Trophoblast cell (in vitro differentiated cells and primary cell): ENCODE results near the gene MNX1.

Experiments used
- DNase-seq, 2 donors: peaks; one replicate each; pipeline ENCODE4 v3.0.0-alpha.2; 2016
- H2AFZ ChIP-seq: 2 replicates; pipeline ENCODE4 v1.6.1; 2013; ENCODE audit warnings: low read length, moderate library complexity, mild to moderate bottlenecking; ENCODE audit not compliant: insufficient read depth, poor library complexity
- H2AK5ac ChIP-seq: 2 replicates; pipeline ENCODE4 v1.6.1; 2013; ENCODE audit warnings: mild to moderate bottlenecking, low read length
- H2BK120ac ChIP-seq: 2 replicates; pipeline ENCODE4 v1.6.1; 2013; ENCODE audit warnings: low read length, mild to moderate bottlenecking, moderate library complexity; ENCODE audit not compliant: insufficient read depth, poor library complexity
- H2BK12ac ChIP-seq: 2 replicates; pipeline ENCODE4 v1.6.1; 2013; ENCODE audit warnings: mild to moderate bottlenecking, low read length, moderate library complexity
- H2BK5ac ChIP-seq: 2 replicates; pipeline ENCODE4 v1.6.1; 2013; ENCODE audit warnings: low read length, low read depth, moderate library complexity, mild to moderate bottlenecking; ENCODE audit not compliant: poor library complexity
- H3K14ac ChIP-seq: 2 replicates; pipeline ENCODE4 v1.6.1; 2013; ENCODE audit warnings: mild to moderate bottlenecking, low read length
- H3K18ac ChIP-seq: 2 replicates; pipeline ENCODE4 v1.6.1; 2013; ENCODE audit warnings: mild to moderate bottlenecking, low read length
- H3K23ac ChIP-seq: 2 replicates; pipeline ENCODE4 v1.6.1; 2013; ENCODE audit warnings: low read length
- H3K27ac ChIP-seq: 2 replicates; pipeline ENCODE4 v1.5.1; 2013; ENCODE audit warnings: low read depth, mild to moderate bottlenecking, inconsistent platforms, low read length, moderate library complexity
- H3K27me3 ChIP-seq: 2 replicates; pipeline ENCODE4 v1.6.1; 2013; ENCODE audit warnings: inconsistent platforms, mild to moderate bottlenecking, low read length, moderate library complexity; ENCODE audit not compliant: insufficient read depth
- H3K36me3 ChIP-seq, 2 experiments: 1 replicate in 1 of 2; 2 replicates in 1 of 2; pipeline ENCODE4 v1.6.1; 2013; ENCODE audit warnings: low read length in 2 of 2, mild to moderate bottlenecking in 2 of 2, moderate library complexity in 1 of 2; ENCODE audit not compliant: insufficient read depth in 2 of 2, control insufficient read depth in 1 of 2
- H3K4ac ChIP-seq: 2 replicates; pipeline ENCODE4 v1.6.1; 2013; ENCODE audit warnings: low read depth, mild to moderate bottlenecking, low read length, moderate library complexity
- H3K4me1 ChIP-seq, 2 experiments: 1 replicate in 1 of 2; 2 replicates in 1 of 2; pipeline ENCODE4 v1.6.1; 2013; ENCODE audit warnings: low read length in 2 of 2, mild to moderate bottlenecking in 2 of 2, moderate library complexity in 1 of 2; ENCODE audit not compliant: insufficient read depth in 2 of 2, control insufficient read depth in 1 of 2
- H3K4me2 ChIP-seq: 2 replicates; pipeline ENCODE4 v1.6.1; 2013; ENCODE audit warnings: inconsistent platforms, mild to moderate bottlenecking, low read length, moderate library complexity
- H3K4me3 ChIP-seq: 2 replicates; pipeline ENCODE4 v1.5.1; 2013; ENCODE audit warnings: mild to moderate bottlenecking, low read depth, low read length, inconsistent platforms
- H3K79me1 ChIP-seq: one replicate; pipeline ENCODE4 v1.6.1; 2013; ENCODE audit warnings: low read length
- H3K79me2 ChIP-seq: 2 replicates; pipeline ENCODE4 v1.6.1; 2013; ENCODE audit warnings: low read length, mild to moderate bottlenecking; ENCODE audit not compliant: control insufficient read depth, insufficient read depth, poor library complexity
- H3K9ac ChIP-seq: 2 replicates; pipeline ENCODE4 v1.6.1; 2013; ENCODE audit warnings: mild to moderate bottlenecking, low read length
- H3K9me3 ChIP-seq: 2 replicates; pipeline ENCODE4 v1.6.1; 2013; ENCODE audit warnings: low read depth, mild to moderate bottlenecking, control low read depth, inconsistent platforms, low read length; ENCODE audit not compliant: insufficient read depth
- H4K12ac ChIP-seq: 2 replicates; pipeline ENCODE4 v1.6.1; 2013; ENCODE audit warnings: low read depth, mild to moderate bottlenecking, low read length, moderate library complexity
- H4K8ac ChIP-seq: 2 replicates; pipeline ENCODE4 v1.6.1; 2013; ENCODE audit warnings: low read depth, mild to moderate bottlenecking, low read length, moderate library complexity
- H4K91ac ChIP-seq: one replicate; pipeline ENCODE4 v1.6.1; 2013; ENCODE audit warnings: low read depth, mild to moderate bottlenecking, low read length, moderate library complexity
- whole genome bisulfite sequencing: extraction: QIAGEN DNeasy Blood & Tissue Kit; methylation state at CpG from one replicate; pipeline ENCODE4 v1.1.7; 2013; ENCODE audit warnings: missing lambda C conversion rate; ENCODE audit not compliant: insufficient read length, insufficient coverage; ENCODE audit errors: extremely low coverage; 5-methylcytosine and 5-hydroxymethylcytosine counted together

The MNX1 gene

GRCh38 chr7:157037028-157037427 is 26.6 kb upstream of the MNX1 start:
- Histone ChIP-seq H3K4ac (no peak overlapping the region), H3K79me1 (no peaks in the 10 kb centered on the region), H3K9me3 (peaks cover 2% of the 10 kb centered on the region), H2AFZ (no peak overlapping the region), H3K36me3 (no peaks in the 10 kb centered on the region), H4K91ac (no peak overlapping the region), H3K23ac (no peak overlapping the region), H3K4me3 (peak overlapping the region; percentile 7), H4K8ac (no peak overlapping the region), H2AK5ac (no peak overlapping the region), H3K27me3 (no peaks in the 10 kb centered on the region), H3K18ac (no peak overlapping the region), H3K14ac (no peak overlapping the region), H3K27ac (no peak overlapping the region), H4K12ac (no peak overlapping the region), H3K9ac (no peak overlapping the region), H3K4me2 (no peak overlapping the region), H2BK5ac (no peak overlapping the region), H2BK120ac (no peak overlapping the region), H2BK12ac (no peak overlapping the region), H3K4me1 (no peaks in the 10 kb centered on the region), H3K79me2 (no peaks in the 10 kb centered on the region)
- DNase-seq: no peak
- no CpG with 5 or more reads among the region's 4 CpGs for WGBS

GRCh38 chr7:157035979-157036378 is 25.5 kb upstream of the MNX1 start:
- peaks cover 2% of the 10 kb centered on the region for H3K9me3 ChIP-seq
- H3K23ac ChIP-seq: no peak overlapping the region
- no peak overlapping the region for H3K14ac ChIP-seq
- H2AK5ac ChIP-seq: no peak overlapping the region
- no peak overlapping the region for H2BK5ac ChIP-seq
- H3K36me3 ChIP-seq: no peaks in the 10 kb centered on the region
- H3K27ac ChIP-seq: no peak overlapping the region
- H4K91ac ChIP-seq: no peak overlapping the region
- no peaks in the 10 kb centered on the region for H3K4me1 ChIP-seq
- H3K4ac ChIP-seq: no peak overlapping the region
- H3K79me2 ChIP-seq: no peaks in the 10 kb centered on the region
- H4K8ac ChIP-seq: no peak overlapping the region
- no peaks in the 10 kb centered on the region for H3K79me1 ChIP-seq
- no peak for DNase-seq
- H3K4me3 ChIP-seq: no peak overlapping the region
- H3K27me3 ChIP-seq: no peaks in the 10 kb centered on the region
- H2BK12ac ChIP-seq: no peak overlapping the region
- no CpG with 5 or more reads among the region's 1 CpG for WGBS
- no peak overlapping the region for H4K12ac ChIP-seq
- no peak overlapping the region for H3K9ac ChIP-seq
- H2AFZ ChIP-seq: no peak overlapping the region
- no peak overlapping the region for H3K18ac ChIP-seq
- H2BK120ac ChIP-seq: no peak overlapping the region
- no peak overlapping the region for H3K4me2 ChIP-seq

GRCh38 chr7:157035302-157035701 is 24.8 kb upstream of the MNX1 start:
- H3K27ac ChIP-seq: no peak overlapping the region
- H3K79me1 ChIP-seq: no peaks in the 10 kb centered on the region
- no peak overlapping the region for H3K9ac ChIP-seq
- no peak overlapping the region for H4K91ac ChIP-seq
- no peak overlapping the region for H2BK5ac ChIP-seq
- H2AFZ ChIP-seq: no peak overlapping the region
- no peak overlapping the region for H2AK5ac ChIP-seq
- H2BK120ac ChIP-seq: no peak overlapping the region
- no peak overlapping the region for H4K12ac ChIP-seq
- no peaks in the 10 kb centered on the region for H3K79me2 ChIP-seq
- no peak overlapping the region for H3K14ac ChIP-seq
- WGBS: no CpG with 5 or more reads among the region's 8 CpGs
- no peak overlapping the region for H3K4me2 ChIP-seq
- no peak overlapping the region for H4K8ac ChIP-seq
- peaks cover 2% of the 10 kb centered on the region for H3K9me3 ChIP-seq
- DNase-seq: no peak
- H3K36me3 ChIP-seq: no peaks in the 10 kb centered on the region
- H3K27me3 ChIP-seq: no peaks in the 10 kb centered on the region
- H3K4me1 ChIP-seq: no peaks in the 10 kb centered on the region
- no peak overlapping the region for H3K4ac ChIP-seq
- no peak overlapping the region for H3K18ac ChIP-seq
- no peak overlapping the region for H3K23ac ChIP-seq
- H3K4me3 ChIP-seq: no peak overlapping the region
- H2BK12ac ChIP-seq: no peak overlapping the region

- H2AFZ ChIP-seq: no peak overlapping the region
- no peak overlapping the region for H2AK5ac ChIP-seq
- DNase-seq: no peak
- no peaks in the 10 kb centered on the region for H3K4me1 ChIP-seq
- H3K4me3 ChIP-seq: peak overlapping the region; percentile 28
- H3K27ac ChIP-seq: no peak overlapping the region
- no peak overlapping the region for H3K23ac ChIP-seq
- no peaks in the 10 kb centered on the region for H3K36me3 ChIP-seq
- no peak overlapping the region for H2BK12ac ChIP-seq
- no peak overlapping the region for H3K18ac ChIP-seq
- no peak overlapping the region for H3K9ac ChIP-seq
- no peaks in the 10 kb centered on the region for H3K79me1 ChIP-seq
- no peak overlapping the region for H3K4me2 ChIP-seq
- H2BK120ac ChIP-seq: no peak overlapping the region
- no peak overlapping the region for H2BK5ac ChIP-seq
- no peak overlapping the region for H4K12ac ChIP-seq
- H3K4ac ChIP-seq: no peak overlapping the region
- H3K9me3 ChIP-seq: peaks cover 2% of the 10 kb centered on the region
- no peaks in the 10 kb centered on the region for H3K27me3 ChIP-seq
- no peaks in the 10 kb centered on the region for H3K79me2 ChIP-seq
- WGBS: no CpG with 5 or more reads among the region's 23 CpGs
- no peak overlapping the region for H4K91ac ChIP-seq
- no peak overlapping the region for H4K8ac ChIP-seq
- no peak overlapping the region for H3K14ac ChIP-seq
Observed at GRCh38 chr7:157033483-157034473, 23.3 kb upstream of the MNX1 start.
